Dendritic cell treated with granulocyte-macrophage colony-stimulating factor and Interleukin-4, amounts not matched to agents 40 ng/mL and 50 ng/mL, for 4 days (primary cell): ENCODE measurements around the gene IPO5.
"Not testable (repeated sequence)": the region's sequence is repeated elsewhere in the genome, so short reads cannot be mapped to it uniquely, and the experiment has no call there.

Source experiments
- H3K27ac Mint-ChIP-seq: one replicate; pipeline ENCODE4 v1.8.0; 2022; ENCODE audit warnings: mild to moderate bottlenecking, mixed read lengths
- H3K27me3 Mint-ChIP-seq: one replicate; pipeline ENCODE4 v1.8.0; 2022; ENCODE audit warnings: mild to moderate bottlenecking, mixed read lengths
- H3K36me3 Mint-ChIP-seq: one replicate; pipeline ENCODE4 v1.8.0; 2022; ENCODE audit warnings: low read depth, mixed read lengths
- H3K4me1 Mint-ChIP-seq: one replicate; pipeline ENCODE4 v1.8.0; 2022; ENCODE audit warnings: low read depth, mixed read lengths
- H3K4me3 Mint-ChIP-seq: one replicate; pipeline ENCODE4 v1.8.0; 2022; ENCODE audit warnings: mild to moderate bottlenecking, moderate library complexity, mixed read lengths
- H3K9me3 Mint-ChIP-seq: one replicate; pipeline ENCODE4 v1.8.0; 2022; ENCODE audit warnings: mixed read lengths
- intact Hi-C: fragments of 100-400 bp; cut with micrococcal nuclease; formaldehyde crosslinking; loops from one replicate; pipeline ENCODE4 v1.15.0; 2022

Gene IPO5

DNA sequence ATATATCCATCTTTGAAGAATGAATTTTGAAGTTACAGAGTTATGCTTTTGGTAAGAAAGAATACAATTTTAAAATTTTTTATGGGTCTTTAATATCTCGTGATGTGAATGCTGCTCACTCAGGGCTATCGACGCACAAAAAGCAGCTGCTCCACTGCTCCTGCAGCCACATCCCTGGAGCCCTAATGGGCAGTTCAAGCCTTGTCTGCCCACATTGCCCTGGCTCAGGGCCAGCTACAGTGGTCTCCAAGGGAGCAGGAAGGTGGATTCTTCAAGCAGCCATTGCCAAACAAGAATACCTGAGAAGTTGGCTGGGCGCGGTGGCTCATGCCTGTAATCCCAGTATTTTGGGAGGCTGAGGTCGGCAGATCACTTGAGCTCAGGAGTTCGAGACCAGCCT lies 85.8 kb downstream of the IPO5 start:
- Mint-ChIP-seq H3K4me1 (no peaks in the 10 kb centered on the region), H3K27me3 (no peaks in the 10 kb centered on the region), H3K9me3 (no peaks in the 10 kb centered on the region), H3K4me3 (no peak overlapping the region), H3K27ac (no peak overlapping the region), H3K36me3 (no peaks in the 10 kb centered on the region)
- intact Hi-C loops, result no loop called here

DNA sequence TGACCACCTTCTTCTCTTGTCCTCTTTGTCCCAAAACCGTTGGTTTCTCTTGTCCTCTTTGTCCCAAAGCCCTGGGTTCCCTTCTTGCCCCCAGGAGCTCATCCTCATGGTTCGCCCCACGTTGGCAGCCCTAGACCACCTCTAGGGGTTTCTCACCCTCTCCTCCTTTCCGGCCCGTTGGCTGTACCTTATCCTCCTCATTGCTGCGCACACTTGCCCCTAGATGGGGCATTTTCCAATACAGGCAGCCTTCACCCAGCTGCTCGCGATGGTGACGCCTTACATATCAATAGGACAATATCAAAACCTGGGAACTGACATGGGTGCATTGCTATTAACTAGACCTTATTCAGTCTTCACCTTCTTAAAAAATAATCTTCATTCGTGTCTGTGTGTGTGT lies 86.5 kb downstream of the IPO5 start:
- Mint-ChIP-seq H3K9me3 (no peaks in the 10 kb centered on the region), H3K36me3 (no peaks in the 10 kb centered on the region), H3K4me1 (no peaks in the 10 kb centered on the region), H3K27ac (no peak overlapping the region), H3K4me3 (no peak overlapping the region), H3K27me3 (peaks cover 5% of the 10 kb centered on the region)
- intact Hi-C loops, result no loop called here

DNA sequence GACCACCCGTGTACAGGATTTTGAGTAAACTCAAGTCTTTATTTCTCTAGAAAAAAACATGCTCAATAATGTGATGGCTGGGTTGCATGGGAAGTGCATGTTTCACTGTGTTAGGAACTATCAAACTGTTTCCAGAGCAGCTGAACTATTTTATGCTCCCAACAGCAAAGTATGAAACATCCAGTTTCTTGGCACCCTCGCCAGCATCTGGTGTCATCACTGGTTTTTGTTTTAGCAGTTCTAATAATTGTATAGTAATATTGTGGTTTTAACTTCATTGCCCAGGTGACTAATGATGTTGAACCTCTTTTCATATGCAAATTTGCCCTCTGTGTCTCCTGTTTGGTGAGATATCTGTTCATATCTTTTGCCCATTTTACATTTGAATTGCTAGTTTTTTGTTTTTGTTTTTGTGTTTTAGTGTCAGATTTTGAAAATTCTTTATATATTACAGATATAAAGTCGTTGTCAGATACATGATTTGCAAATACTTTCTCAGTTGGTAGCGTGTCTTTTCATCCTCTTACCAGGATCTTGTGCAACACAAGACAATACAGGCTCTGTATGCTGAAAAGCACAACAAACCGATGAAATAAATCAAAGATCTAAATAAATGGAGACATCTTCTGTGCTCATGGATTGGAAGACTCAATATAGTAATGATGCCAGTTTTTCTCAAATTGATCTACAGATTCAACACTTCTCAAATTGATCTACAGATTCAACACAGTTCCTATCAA lies 87.8 kb downstream of the IPO5 start:
- no peak overlapping the region for H3K27ac Mint-ChIP-seq
- intact Hi-C loops, result no loop called here
- H3K27me3 Mint-ChIP-seq, result peaks cover 5% of the 10 kb centered on the region
- no peaks in the 10 kb centered on the region for H3K36me3 Mint-ChIP-seq
- H3K9me3 Mint-ChIP-seq, result no peaks in the 10 kb centered on the region
- H3K4me3 Mint-ChIP-seq, result no peak overlapping the region
- H3K4me1 Mint-ChIP-seq, result no peaks in the 10 kb centered on the region

DNA sequence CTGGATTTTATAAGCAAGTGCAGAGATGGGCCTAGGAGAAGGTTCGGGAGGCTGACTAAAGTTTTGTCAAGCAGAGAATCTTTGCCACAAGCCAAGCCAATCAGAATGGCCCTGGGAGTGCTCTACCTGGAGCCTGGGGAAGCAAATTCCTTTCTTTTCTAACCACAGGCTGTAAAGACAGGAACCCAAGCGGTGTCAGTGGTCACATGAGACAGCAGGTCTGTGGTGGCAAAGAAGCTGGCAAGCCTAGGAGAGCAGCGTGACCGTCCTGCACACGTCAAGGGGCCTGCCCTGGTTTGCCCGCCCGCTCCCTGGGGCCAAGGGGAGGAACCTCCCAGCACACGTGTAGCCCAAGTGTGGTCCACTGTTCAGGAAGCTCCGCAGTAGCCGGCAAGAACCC lies 90.8 kb downstream of the IPO5 start:
- H3K4me1 Mint-ChIP-seq, result no peaks in the 10 kb centered on the region
- intact Hi-C loops, result no loop called here
- H3K27me3 Mint-ChIP-seq, result peaks cover 5% of the 10 kb centered on the region
- no peaks in the 10 kb centered on the region for H3K9me3 Mint-ChIP-seq
- H3K36me3 Mint-ChIP-seq, result no peaks in the 10 kb centered on the region
- no peak overlapping the region for H3K4me3 Mint-ChIP-seq
- no peak overlapping the region for H3K27ac Mint-ChIP-seq

DNA sequence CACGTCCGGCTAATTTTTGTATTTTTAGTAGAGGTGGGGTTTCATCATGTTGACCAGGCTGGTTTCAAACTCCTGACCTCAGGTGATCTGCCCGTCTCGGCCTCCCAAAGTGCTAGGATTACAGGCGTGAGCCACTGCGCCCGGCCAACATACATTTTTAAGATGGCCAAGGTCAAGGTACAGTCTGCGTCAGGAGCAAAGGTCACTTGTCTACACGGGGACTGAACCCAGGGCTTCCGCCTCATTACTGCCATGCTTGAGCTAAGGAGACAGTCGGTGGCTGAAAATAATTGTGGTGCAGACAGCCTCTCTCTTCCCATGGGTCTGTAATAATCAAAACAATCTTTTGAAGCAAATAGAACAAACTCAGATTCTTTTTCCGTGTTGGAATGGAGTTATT lies 94.3 kb downstream of the IPO5 start:
- intact Hi-C loops, H3K4me1 Mint-ChIP-seq, H3K27me3 Mint-ChIP-seq, H3K9me3 Mint-ChIP-seq, H3K4me3 Mint-ChIP-seq, H3K27ac Mint-ChIP-seq, H3K36me3 Mint-ChIP-seq: not testable (repeated sequence)

DNA sequence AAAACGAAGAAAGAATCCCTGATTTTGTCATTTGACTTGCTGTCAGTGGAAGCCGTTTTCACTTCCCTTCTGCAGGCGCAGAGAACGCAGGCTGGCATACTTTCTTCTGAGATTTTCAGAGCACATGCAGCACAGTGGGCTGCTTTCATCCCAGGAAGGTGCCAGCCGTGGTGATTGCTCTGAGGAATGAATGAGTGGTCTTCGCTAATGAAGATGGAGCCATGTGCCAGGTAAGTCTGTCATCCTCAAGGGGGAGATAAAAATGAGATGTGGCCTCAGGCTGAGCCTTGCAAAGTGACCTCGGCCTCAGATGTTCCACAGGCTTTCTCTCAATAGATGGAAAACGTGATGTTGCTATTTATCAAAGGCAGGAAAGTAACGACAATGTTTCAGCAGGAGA lies 94.8 kb downstream of the IPO5 start:
- intact Hi-C loops, result no loop called here
- no peaks in the 10 kb centered on the region for H3K36me3 Mint-ChIP-seq
- peaks cover 8% of the 10 kb centered on the region for H3K9me3 Mint-ChIP-seq

DNA sequence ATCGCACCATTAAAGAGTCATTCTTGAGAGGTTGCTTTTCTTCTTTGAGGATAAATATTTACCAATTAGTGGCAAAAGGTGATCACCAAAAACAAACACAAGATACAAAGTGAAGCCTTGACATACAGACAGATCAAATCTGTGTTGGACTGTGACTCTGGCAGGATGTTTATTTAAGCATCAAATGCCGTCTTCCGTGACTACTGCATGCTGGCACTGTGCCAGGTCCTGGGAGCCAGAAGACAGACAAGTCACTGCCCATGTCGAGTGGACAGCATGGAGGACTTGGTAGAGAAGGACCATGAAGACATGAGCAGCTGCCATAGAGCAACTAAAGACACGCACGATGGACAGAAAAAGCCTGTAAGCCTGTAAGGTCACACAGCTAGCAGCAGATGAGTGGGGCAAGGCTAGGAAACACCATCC lies 96.6 kb downstream of the IPO5 start:
- peaks cover 1% of the 10 kb centered on the region for H3K27me3 Mint-ChIP-seq
- H3K27ac Mint-ChIP-seq, result no peak overlapping the region
- no peaks in the 10 kb centered on the region for H3K4me1 Mint-ChIP-seq
- peaks cover 8% of the 10 kb centered on the region for H3K9me3 Mint-ChIP-seq
- no peak overlapping the region for H3K4me3 Mint-ChIP-seq
- H3K36me3 Mint-ChIP-seq, result no peaks in the 10 kb centered on the region
- intact Hi-C loops, result no loop called here

More for the DNA sequence above, 94.8 kb downstream of the IPO5 start:
- Mint-ChIP-seq H3K27me3 (peaks cover 5% of the 10 kb centered on the region), H3K4me3 (no peak overlapping the region), H3K4me1 (no peaks in the 10 kb centered on the region), H3K27ac (no peak overlapping the region)

DNA sequence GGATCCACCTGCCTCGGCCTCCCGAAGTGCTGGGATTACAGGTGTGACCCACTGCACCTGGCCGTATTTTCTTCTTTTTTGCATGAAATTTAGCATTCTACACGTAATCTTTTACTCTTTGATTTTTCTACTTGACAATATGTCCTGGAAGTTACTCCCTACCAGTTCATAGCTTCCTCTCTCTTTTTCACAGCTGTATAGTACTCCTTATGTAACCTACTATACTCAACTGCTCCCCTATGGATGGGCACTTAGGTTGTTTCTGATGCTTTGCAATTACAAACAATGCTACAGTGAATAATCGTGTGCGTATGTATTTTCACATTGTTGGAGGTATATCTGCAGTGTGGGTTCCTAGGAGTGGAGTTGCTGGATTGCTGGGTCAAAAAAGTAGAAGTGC lies 98.9 kb downstream of the IPO5 start:
- Mint-ChIP-seq H3K4me3 (no peak overlapping the region), H3K9me3 (peaks cover 8% of the 10 kb centered on the region), H3K27me3 (peaks cover 1% of the 10 kb centered on the region), H3K36me3 (no peaks in the 10 kb centered on the region), H3K27ac (no peak overlapping the region), H3K4me1 (no peaks in the 10 kb centered on the region)
- intact Hi-C loops, result no loop called here

DNA sequence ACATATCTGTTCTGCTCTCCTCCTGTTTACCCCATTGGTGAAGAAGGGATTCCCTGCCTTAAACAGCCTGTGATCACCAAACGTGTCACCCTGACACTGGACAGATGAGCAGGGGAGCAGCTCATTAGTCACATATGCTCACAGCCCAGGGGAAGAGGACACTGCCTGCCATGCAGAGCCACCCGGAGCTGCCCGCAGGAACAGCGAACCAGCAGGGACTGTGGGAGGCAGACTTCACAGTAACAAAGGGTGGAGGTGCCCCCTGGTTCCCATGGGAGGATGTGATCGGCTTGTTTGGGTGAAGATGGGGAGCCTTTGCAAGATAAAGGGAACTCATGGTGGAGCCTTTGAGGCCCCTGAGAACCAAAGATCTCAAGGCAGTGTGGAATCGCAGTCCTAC lies 100.8 kb downstream of the IPO5 start:
- H3K9me3 Mint-ChIP-seq, result peaks cover 8% of the 10 kb centered on the region
- H3K4me1 Mint-ChIP-seq, result no peaks in the 10 kb centered on the region
- H3K4me3 Mint-ChIP-seq, result no peak overlapping the region
- H3K27ac Mint-ChIP-seq, result no peak overlapping the region
- peaks cover 1% of the 10 kb centered on the region for H3K27me3 Mint-ChIP-seq
- H3K36me3 Mint-ChIP-seq, result no peaks in the 10 kb centered on the region
- intact Hi-C loops, result no loop called here

DNA sequence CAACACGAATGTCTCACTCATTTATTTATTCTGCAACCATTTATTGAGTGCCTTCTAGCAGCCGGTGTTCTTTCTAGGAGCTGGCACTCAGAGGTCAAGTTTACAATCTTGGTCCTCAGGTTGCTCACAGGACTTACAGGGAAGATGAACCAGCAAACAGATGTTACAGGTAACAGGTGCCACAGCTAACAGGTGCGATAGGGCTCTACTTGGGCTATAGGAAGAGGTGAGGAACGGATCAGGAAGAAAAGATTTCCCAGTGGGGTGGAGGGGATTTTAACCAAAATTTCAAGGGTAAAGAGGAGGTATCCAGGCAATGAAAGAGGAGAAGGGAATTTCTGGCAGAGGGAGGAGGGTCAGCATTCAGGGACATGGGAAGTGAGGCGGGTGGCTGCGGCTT lies 102.1 kb downstream of the IPO5 start:
- Mint-ChIP-seq H3K4me1 (no peaks in the 10 kb centered on the region), H3K4me3 (no peak overlapping the region), H3K27ac (no peak overlapping the region), H3K9me3 (peaks cover 8% of the 10 kb centered on the region), H3K27me3 (peaks cover 1% of the 10 kb centered on the region), H3K36me3 (no peaks in the 10 kb centered on the region)
- intact Hi-C loops, result no loop called here

DNA sequence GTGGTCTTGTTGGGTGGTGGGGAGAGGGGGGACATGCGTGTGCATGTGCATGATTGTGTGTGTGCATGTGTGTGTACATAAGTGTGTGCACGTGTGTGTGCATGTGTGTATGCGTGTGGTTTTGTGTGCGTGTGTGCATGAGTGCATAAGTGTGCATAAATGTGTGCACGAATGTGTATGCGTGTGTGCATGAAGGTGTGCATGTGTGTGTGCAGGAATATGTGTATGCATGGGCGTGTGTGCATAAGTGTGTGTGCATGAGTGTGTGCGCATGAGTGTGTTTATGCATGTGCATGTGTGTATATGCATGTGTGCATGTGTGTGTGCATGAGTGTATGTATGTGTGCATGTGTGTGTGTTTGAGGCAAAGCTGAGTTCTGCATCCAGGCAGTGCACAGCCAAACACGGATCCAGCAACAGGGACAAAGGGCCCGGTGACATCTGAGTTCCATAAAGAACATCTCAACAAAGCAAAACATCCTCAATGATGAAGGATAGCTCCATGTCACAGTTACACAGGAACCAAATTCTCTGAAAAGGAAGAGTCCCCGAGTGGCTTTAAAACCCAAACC lies 103.5 kb downstream of the IPO5 start:
- Mint-ChIP-seq H3K4me3 (no peak overlapping the region), H3K36me3 (no peaks in the 10 kb centered on the region)

DNA sequence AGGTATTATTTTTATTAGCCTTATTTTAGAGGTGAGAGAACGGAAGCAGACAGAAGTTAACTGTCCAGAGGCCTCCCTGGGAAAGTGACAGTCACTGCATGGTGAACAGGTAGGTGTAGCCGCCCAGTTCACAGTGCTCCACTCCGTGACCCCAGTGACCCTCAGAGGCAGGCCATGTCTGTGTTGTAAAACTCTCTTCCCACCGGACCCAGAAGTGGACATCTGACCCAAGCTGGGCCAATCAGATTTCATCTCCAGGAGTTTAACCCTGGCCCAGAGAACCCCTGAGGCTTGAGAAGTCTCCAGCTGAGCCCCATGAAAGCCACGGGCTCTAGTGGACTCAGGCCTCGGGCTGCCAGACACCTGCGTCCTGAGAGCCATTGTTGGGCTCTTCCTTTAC lies 105.8 kb downstream of the IPO5 start:
- intact Hi-C loops, result no loop called here
- no peaks in the 10 kb centered on the region for H3K4me1 Mint-ChIP-seq
- H3K36me3 Mint-ChIP-seq, result no peaks in the 10 kb centered on the region
- no peak overlapping the region for H3K4me3 Mint-ChIP-seq
- no peaks in the 10 kb centered on the region for H3K9me3 Mint-ChIP-seq
- H3K27ac Mint-ChIP-seq, result no peak overlapping the region
- no peaks in the 10 kb centered on the region for H3K27me3 Mint-ChIP-seq

More for the DNA sequence above, 103.5 kb downstream of the IPO5 start:
- no peaks in the 10 kb centered on the region for H3K4me1 Mint-ChIP-seq
- H3K27ac Mint-ChIP-seq, result no peak overlapping the region
- H3K9me3 Mint-ChIP-seq, result peaks cover 8% of the 10 kb centered on the region
- intact Hi-C loops, result no loop called here
- peaks cover 1% of the 10 kb centered on the region for H3K27me3 Mint-ChIP-seq

DNA sequence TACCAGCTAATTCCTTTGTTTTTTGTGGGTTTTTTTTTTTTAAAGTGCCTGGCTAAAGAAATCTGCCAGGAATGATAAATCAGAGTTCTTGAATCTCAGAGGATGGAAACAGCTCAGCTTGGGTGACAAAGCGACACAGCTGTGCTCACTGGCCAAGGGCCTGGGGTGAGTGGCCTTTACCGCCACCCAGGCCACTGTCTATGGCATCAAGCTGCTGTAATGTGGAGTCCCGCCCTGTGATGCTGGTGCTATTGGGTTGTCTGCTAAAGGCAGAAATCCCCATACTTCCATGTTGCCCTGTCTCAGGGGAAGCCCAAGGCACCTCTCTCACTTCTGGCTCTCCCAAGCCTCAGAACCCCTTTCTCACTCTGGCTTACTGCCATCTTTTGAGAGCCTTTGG lies 106.8 kb downstream of the IPO5 start:
- no peak overlapping the region for H3K4me3 Mint-ChIP-seq
- no peaks in the 10 kb centered on the region for H3K27me3 Mint-ChIP-seq
- no peaks in the 10 kb centered on the region for H3K9me3 Mint-ChIP-seq
- intact Hi-C loops, result no loop called here
- no peaks in the 10 kb centered on the region for H3K4me1 Mint-ChIP-seq
- H3K27ac Mint-ChIP-seq, result no peak overlapping the region
- no peaks in the 10 kb centered on the region for H3K36me3 Mint-ChIP-seq

DNA sequence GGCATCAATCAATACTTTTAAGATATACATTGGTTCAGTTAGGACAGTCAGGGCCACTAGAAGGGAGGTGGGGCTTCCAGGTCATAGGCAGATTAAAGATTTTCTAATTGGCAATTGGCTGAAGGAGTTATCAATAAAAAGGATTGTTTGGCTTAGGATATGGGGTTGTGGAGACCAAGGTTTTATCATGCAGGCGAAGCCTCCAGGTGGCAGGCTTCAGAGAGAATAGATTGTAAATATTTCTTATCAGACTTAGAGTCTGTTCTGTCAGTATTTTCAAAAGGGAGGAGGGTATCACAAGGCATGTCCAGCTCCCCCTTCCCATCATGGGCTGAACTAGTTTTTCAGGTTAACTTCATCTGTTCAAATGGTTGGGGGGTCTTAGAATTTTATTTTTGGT lies 112.0 kb downstream of the IPO5 start:
- Mint-ChIP-seq H3K4me3 (no peak overlapping the region), H3K36me3 (no peaks in the 10 kb centered on the region), H3K27me3 (no peaks in the 10 kb centered on the region), H3K27ac (no peak overlapping the region), H3K4me1 (no peaks in the 10 kb centered on the region), H3K9me3 (no peaks in the 10 kb centered on the region)
- intact Hi-C loops, result no loop called here

DNA sequence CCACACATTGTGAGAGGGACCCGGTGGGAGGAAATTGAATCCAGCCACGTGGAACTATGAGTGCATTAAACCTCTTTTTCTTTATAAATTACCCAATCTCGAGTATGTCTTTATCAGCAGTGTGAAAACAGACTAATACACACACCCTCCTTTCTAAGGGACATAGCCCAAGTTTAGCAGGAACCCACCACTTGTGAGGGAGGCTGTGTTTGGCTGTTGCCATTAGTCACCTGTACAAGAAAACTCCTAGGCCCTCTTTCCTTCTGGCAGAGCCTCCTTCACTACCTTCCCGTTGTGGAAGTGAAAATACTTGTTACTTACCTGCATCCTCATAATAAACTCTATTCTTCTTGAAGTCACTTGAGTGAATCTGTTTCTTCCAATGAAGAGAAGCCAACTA lies 113.2 kb downstream of the IPO5 start:
- Mint-ChIP-seq H3K4me3 (no peak overlapping the region), H3K4me1 (no peaks in the 10 kb centered on the region), H3K27me3 (no peaks in the 10 kb centered on the region), H3K9me3 (no peaks in the 10 kb centered on the region), H3K36me3 (no peaks in the 10 kb centered on the region), H3K27ac (no peak overlapping the region)
- intact Hi-C loops, result no loop called here
